Liver (tissue), 9 donors: ENCODE measurements around the gene C22orf42. TPM values are rescaled to one million over a fixed set of nuclear protein-coding genes. Genes with fewer than 3 reads are reported as not detected.

Source experiments
- DNase-seq: peaks from one replicate; pipeline ENCODE4 v3.0.0-alpha.2; 2017; ENCODE audit warnings: low spot score
- H3K27ac ChIP-seq, 2 donors: one replicate each; pipeline ENCODE4 v1.7.0; 2013; ENCODE audit warnings: inconsistent platforms in 2 of 2, low read length in 2 of 2, control low read depth in 1 of 2, low read depth in 1 of 2, mild to moderate bottlenecking in 1 of 2
- H3K27me3 ChIP-seq, 4 donors: one replicate each; pipeline versions ENCODE4 v1.6.1 to v1.7.0; 2013; ENCODE audit warnings: low read length in 3 of 4, inconsistent platforms in 1 of 4, mild to moderate bottlenecking in 1 of 4, moderate library complexity in 1 of 4; ENCODE audit not compliant: control insufficient read depth in 4 of 4, insufficient read depth in 4 of 4
- H3K36me3 ChIP-seq, 4 donors: one replicate each; pipeline versions ENCODE4 v1.6.1 to v1.7.0; 2013; ENCODE audit warnings: low read length in 3 of 4, mild to moderate bottlenecking in 3 of 4, low read depth in 1 of 4, moderate library complexity in 1 of 4; ENCODE audit not compliant: control insufficient read depth in 4 of 4, insufficient read depth in 3 of 4
- H3K4me1 ChIP-seq, 4 donors: one replicate each; pipeline versions ENCODE4 v1.6.1 to v1.7.0; 2013; ENCODE audit warnings: low read length in 3 of 4, mild to moderate bottlenecking in 3 of 4, moderate library complexity in 1 of 4; ENCODE audit not compliant: control insufficient read depth in 4 of 4, insufficient read depth in 4 of 4
- H3K4me3 ChIP-seq, 3 donors: one replicate each; pipeline versions ENCODE4 v1.6.1 to v1.7.0; 2013; ENCODE audit warnings: low read length in 3 of 3, control low read depth in 1 of 3, low read depth in 1 of 3, mild to moderate bottlenecking in 1 of 3
- H3K9ac ChIP-seq, 2 donors: one replicate each; pipeline ENCODE4 v1.7.0; 2013; ENCODE audit warnings: low read length in 2 of 2, mild to moderate bottlenecking in 2 of 2, moderate library complexity in 2 of 2, control low read depth in 1 of 2, low read depth in 1 of 2
- H3K9me3 ChIP-seq, 4 donors: one replicate each; pipeline versions ENCODE4 v1.6.1 to v1.7.0; 2013; ENCODE audit warnings: low read length in 3 of 4; ENCODE audit not compliant: control insufficient read depth in 4 of 4
- EGR1 ChIP-seq, 2 donors: IDR thresholded peaks; 2 replicates each; pipeline ENCODE4 v1.6.1; 2016 to 2018; ENCODE audit warnings: antibody characterized with exemption in 2 of 2, low read depth in 2 of 2
- FOXA1 ChIP-seq: IDR thresholded peaks from 2 replicates; pipeline ENCODE4 v1.6.1; 2016; ENCODE audit warnings: antibody characterized with exemption
- FOXA2 ChIP-seq: IDR thresholded peaks from 2 replicates; pipeline ENCODE4 v1.6.1; 2016; ENCODE audit warnings: antibody characterized with exemption
- GABPA ChIP-seq, 2 donors: IDR thresholded peaks in 1 of 2; conservative IDR thresholded peaks in 1 of 2; 2 replicates each; pipeline ENCODE4 v1.6.1; 2016; ENCODE audit warnings: antibody characterized with exemption in 2 of 2, mild to moderate bottlenecking in 1 of 2, moderate library complexity in 1 of 2
- HNF4A ChIP-seq, 2 donors: conservative IDR thresholded peaks; 2 replicates each; pipeline ENCODE4 v1.6.1; 2016; ENCODE audit warnings: antibody characterized with exemption in 2 of 2, mild to moderate bottlenecking in 2 of 2
- JUND ChIP-seq, 2 donors: IDR thresholded peaks; 2 replicates each; pipeline ENCODE4 v1.6.1; 2016; ENCODE audit warnings: antibody characterized with exemption in 2 of 2
- NR2F2 ChIP-seq: IDR thresholded peaks from 2 replicates; pipeline ENCODE4 v1.6.1; 2016; ENCODE audit warnings: antibody characterized with exemption
- RAD21 ChIP-seq, 2 donors: IDR thresholded peaks; 2 replicates each; pipeline ENCODE4 v1.6.1; 2016; ENCODE audit warnings: antibody characterized with exemption in 2 of 2, mild to moderate bottlenecking in 2 of 2
- RXRA ChIP-seq, 2 donors: IDR thresholded peaks; 2 replicates each; pipeline ENCODE4 v1.6.1; 2017 to 2018; ENCODE audit warnings: antibody characterized with exemption in 2 of 2, mild to moderate bottlenecking in 1 of 2
- SP1 ChIP-seq: IDR thresholded peaks from 2 replicates; pipeline ENCODE4 v1.6.1; 2018; ENCODE audit warnings: antibody characterized with exemption, mild to moderate bottlenecking
- TAF1 ChIP-seq: conservative IDR thresholded peaks from 2 replicates; pipeline ENCODE4 v1.6.1; 2016; ENCODE audit warnings: antibody characterized with exemption, mild to moderate bottlenecking
- YY1 ChIP-seq: IDR thresholded peaks from 2 replicates; pipeline ENCODE4 v1.6.1; 2016; ENCODE audit warnings: antibody characterized with exemption, mild to moderate bottlenecking
- WGBS: extraction: QIAGEN DNeasy Blood & Tissue Kit; methylation state at CpG from one replicate; pipeline ENCODE4 v1.1.7; 2013; 5-methylcytosine and 5-hydroxymethylcytosine counted together
- polyA plus RNA-seq, 2 donors: library from polyadenylated mRNA; stranded (reverse) in 1 of 2; unstranded in 1 of 2; fragments of 200-250 nt in 1 of 2; fragments of >200 nt in 1 of 2; fragmentation: Nextera tagmentation in 1 of 2; extraction: Ambion mirVana in 1 of 2; gene quantifications; one replicate each; pipeline versions ENCODE4 v1.2.1 to v1.2.3, GENCODE V29; 2013 to 2015
- total RNA-seq, 2 donors: library from RNA; depleted of rRNA; stranded (reverse); fragments of >200 nt; gene quantifications; one replicate each; pipeline ENCODE4 v1.2.3, GENCODE V29; 2014
- TF ChIP-seq, protein P1 (sequence below): fragments of 150-350 bp; IDR thresholded peaks from 2 replicates; pipeline ENCODE4 v1.5.1; 2017; ENCODE audit warnings: improper control_type of control experiment, low read depth, low read length; ENCODE audit not compliant: missing input control
- TF ChIP-seq, protein P2 (sequence below): IDR thresholded peaks from 2 replicates; pipeline ENCODE4 v1.6.1; 2016; ENCODE audit warnings: antibody characterized with exemption
- TF ChIP-seq, protein P3 (sequence below): IDR thresholded peaks from 2 replicates; pipeline ENCODE4 v1.6.1; 2016; ENCODE audit warnings: antibody characterized with exemption
- TF ChIP-seq, protein P4 (sequence below): IDR thresholded peaks from 2 replicates; pipeline ENCODE4 v1.6.1; 2016; ENCODE audit warnings: antibody characterized with exemption
- TF ChIP-seq, protein P5 (sequence below): IDR thresholded peaks from 2 replicates; pipeline ENCODE4 v1.6.1; 2016; ENCODE audit warnings: antibody characterized with exemption, mild to moderate bottlenecking
- donor health status: healthy.
- donor health status: healthy.
- donor health status: healthy.
- donor health status: healthy.
- donor health status: healthy.

Gene C22orf42
- total and polyA plus RNA-seq, 4 donors: not detected

DNA sequence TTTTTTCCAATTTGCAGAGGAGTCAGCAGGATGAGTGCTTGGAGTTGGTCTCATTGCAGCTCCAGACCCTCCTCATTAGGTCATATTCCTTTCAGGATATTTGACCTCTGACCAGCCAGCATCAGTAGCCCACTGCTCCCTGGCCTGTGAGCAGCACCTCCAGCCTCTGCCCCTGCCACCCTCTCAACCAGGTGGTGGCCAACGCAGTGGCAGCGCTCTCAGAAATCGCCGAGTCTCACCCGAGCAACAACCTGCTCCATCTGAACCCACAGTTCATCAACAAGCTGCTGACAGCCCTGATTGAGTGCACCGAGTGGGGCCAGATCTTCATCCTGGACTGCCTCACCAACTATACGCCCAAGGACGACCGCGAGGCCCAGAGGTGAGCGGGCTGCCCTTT lies 27.0 kb downstream of the C22orf42 start:
- no peak overlapping the region for H3K27ac ChIP-seq
- no peak overlapping the region for H3K9ac ChIP-seq
- no peaks in the 10 kb centered on the region for H3K9me3 ChIP-seq
- no peaks in the 10 kb centered on the region for H3K27me3 ChIP-seq
- TF ChIP-seq, protein P1, sequence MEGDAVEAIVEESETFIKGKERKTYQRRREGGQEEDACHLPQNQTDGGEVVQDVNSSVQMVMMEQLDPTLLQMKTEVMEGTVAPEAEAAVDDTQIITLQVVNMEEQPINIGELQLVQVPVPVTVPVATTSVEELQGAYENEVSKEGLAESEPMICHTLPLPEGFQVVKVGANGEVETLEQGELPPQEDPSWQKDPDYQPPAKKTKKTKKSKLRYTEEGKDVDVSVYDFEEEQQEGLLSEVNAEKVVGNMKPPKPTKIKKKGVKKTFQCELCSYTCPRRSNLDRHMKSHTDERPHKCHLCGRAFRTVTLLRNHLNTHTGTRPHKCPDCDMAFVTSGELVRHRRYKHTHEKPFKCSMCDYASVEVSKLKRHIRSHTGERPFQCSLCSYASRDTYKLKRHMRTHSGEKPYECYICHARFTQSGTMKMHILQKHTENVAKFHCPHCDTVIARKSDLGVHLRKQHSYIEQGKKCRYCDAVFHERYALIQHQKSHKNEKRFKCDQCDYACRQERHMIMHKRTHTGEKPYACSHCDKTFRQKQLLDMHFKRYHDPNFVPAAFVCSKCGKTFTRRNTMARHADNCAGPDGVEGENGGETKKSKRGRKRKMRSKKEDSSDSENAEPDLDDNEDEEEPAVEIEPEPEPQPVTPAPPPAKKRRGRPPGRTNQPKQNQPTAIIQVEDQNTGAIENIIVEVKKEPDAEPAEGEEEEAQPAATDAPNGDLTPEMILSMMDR: no peak
- TF ChIP-seq RXRA (IDR thresholded peaks at IDR 0.05) (no peak), FOXA1 (no peak), FOXA2 (no peak), RAD21 (IDR thresholded peaks at IDR 0.05) (no peak), GABPA (IDR thresholded peaks at IDR 0.05 in 1 of 2, conservative IDR thresholded peaks at IDR 0.05 in 1 of 2) (no peak), YY1 (no peak), EGR1 (IDR thresholded peaks at IDR 0.05; ENCODE audit: low read depth in 2 of 2) (no peak), JUND (IDR thresholded peaks at IDR 0.05) (no peak), SP1 (no peak), HNF4A (conservative IDR thresholded peaks at IDR 0.05) (no peak), NR2F2 (no peak), TAF1 (no peak)
- TF ChIP-seq, protein P2, sequence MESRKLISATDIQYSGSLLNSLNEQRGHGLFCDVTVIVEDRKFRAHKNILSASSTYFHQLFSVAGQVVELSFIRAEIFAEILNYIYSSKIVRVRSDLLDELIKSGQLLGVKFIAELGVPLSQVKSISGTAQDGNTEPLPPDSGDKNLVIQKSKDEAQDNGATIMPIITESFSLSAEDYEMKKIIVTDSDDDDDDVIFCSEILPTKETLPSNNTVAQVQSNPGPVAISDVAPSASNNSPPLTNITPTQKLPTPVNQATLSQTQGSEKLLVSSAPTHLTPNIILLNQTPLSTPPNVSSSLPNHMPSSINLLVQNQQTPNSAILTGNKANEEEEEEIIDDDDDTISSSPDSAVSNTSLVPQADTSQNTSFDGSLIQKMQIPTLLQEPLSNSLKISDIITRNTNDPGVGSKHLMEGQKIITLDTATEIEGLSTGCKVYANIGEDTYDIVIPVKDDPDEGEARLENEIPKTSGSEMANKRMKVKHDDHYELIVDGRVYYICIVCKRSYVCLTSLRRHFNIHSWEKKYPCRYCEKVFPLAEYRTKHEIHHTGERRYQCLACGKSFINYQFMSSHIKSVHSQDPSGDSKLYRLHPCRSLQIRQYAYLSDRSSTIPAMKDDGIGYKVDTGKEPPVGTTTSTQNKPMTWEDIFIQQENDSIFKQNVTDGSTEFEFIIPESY: no peak
- TF ChIP-seq, protein P3, sequence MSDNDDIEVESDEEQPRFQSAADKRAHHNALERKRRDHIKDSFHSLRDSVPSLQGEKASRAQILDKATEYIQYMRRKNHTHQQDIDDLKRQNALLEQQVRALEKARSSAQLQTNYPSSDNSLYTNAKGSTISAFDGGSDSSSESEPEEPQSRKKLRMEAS: no peak
- TF ChIP-seq, protein P4, sequence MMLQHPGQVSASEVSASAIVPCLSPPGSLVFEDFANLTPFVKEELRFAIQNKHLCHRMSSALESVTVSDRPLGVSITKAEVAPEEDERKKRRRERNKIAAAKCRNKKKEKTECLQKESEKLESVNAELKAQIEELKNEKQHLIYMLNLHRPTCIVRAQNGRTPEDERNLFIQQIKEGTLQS: no peak
- TF ChIP-seq, protein P5, sequence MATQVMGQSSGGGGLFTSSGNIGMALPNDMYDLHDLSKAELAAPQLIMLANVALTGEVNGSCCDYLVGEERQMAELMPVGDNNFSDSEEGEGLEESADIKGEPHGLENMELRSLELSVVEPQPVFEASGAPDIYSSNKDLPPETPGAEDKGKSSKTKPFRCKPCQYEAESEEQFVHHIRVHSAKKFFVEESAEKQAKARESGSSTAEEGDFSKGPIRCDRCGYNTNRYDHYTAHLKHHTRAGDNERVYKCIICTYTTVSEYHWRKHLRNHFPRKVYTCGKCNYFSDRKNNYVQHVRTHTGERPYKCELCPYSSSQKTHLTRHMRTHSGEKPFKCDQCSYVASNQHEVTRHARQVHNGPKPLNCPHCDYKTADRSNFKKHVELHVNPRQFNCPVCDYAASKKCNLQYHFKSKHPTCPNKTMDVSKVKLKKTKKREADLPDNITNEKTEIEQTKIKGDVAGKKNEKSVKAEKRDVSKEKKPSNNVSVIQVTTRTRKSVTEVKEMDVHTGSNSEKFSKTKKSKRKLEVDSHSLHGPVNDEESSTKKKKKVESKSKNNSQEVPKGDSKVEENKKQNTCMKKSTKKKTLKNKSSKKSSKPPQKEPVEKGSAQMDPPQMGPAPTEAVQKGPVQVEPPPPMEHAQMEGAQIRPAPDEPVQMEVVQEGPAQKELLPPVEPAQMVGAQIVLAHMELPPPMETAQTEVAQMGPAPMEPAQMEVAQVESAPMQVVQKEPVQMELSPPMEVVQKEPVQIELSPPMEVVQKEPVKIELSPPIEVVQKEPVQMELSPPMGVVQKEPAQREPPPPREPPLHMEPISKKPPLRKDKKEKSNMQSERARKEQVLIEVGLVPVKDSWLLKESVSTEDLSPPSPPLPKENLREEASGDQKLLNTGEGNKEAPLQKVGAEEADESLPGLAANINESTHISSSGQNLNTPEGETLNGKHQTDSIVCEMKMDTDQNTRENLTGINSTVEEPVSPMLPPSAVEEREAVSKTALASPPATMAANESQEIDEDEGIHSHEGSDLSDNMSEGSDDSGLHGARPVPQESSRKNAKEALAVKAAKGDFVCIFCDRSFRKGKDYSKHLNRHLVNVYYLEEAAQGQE: no peak
- H3K4me1 ChIP-seq: no peaks in the 10 kb centered on the region
- H3K36me3 ChIP-seq: no peaks in the 10 kb centered on the region
- DNase-seq: no peak
- no peak overlapping the region for H3K4me3 ChIP-seq
- 93% methylated on average over 11 of the region's 11 CpGs for WGBS

DNA sequence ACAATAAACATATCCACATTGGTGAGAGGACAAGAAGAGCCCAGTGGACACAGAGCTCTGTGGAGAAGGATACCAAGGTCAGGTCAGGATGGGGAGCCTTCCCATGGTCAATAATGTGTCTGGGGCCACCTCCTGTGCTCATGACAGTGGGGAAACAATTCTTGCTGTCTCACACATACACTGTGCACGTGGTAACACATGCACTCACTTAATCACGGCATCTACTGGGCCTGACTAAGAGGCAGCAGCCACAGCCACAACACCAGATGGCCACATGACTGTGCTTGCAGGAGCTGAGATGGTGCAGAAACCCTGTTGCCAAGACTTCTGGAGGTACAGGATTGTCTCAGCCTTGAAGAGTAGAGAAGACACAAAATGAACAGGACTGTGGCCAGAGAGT lies 28.6 kb downstream of the C22orf42 start:
- Histone ChIP-seq H3K27me3 (no peaks in the 10 kb centered on the region), H3K27ac (no peak overlapping the region), H3K4me1 (no peaks in the 10 kb centered on the region), H3K36me3 (no peaks in the 10 kb centered on the region), H3K9me3 (no peaks in the 10 kb centered on the region), H3K4me3 (no peak overlapping the region), H3K9ac (no peak overlapping the region)
- no peak for DNase-seq
- TF ChIP-seq FOXA1 (no peak), JUND (IDR thresholded peaks at IDR 0.05) (no peak), FOXA2 (no peak)
- TF ChIP-seq, protein P3: no peak
- TF ChIP-seq, protein P2: no peak
- WGBS: 76% methylated on average over 2 of the region's 2 CpGs
